HepG2 (cell line): ENCODE measurements around the gene BPIFB6. TPM values are rescaled to one million over a fixed set of nuclear protein-coding genes. Genes with fewer than 3 reads are reported as not detected.

Source experiments
- ATAC-seq: fragments of 200-7000 bp; cut with Tn5 transposase; 3 replicates; pipeline ENCODE4 v1.9.1; 2020; ENCODE audit warnings: mild to moderate bottlenecking, moderate library complexity
- BruUV-seq: library from RNA; stranded (reverse); fragments of 400-500 nt; replicated peaks from 2 replicates; lab custom pipeline; 2021; lab: Mats Ljungman, UMichigan
- CTCF ChIA-PET: fragments of 300-600 bp; formaldehyde crosslinking; extraction: SDS; loops from one replicate; lab custom pipeline; 2021; ENCODE audit warnings: low total read pairs, inconsistent platforms, low intra/inter-chr PET ratio; lab: Yijun Ruan, JAX
- POLR2A ChIA-PET: fragments of 350-600 bp; sonication (Branson Sonifier 250); formaldehyde crosslinking; loops from one replicate; lab custom pipeline; 2020; ENCODE audit warnings: antibody characterized with exemption, inconsistent platforms; lab: Yijun Ruan, JAX
- DNase-seq: peaks from one replicate; pipeline ENCODE4 v3.0.0-alpha.2; 2015; ENCODE audit warnings: low spot score
- FAIRE-seq: peaks from 3 replicates; lab custom pipeline; 2011; peaks lifted over from hg19 to GRCh38; lab: Jason Lieb, UNC
- H2AFZ ChIP-seq: one replicate; pipeline ENCODE4 v1.6.1; 2011; ENCODE audit warnings: low read length, inconsistent platforms
- H3K27ac ChIP-seq: fragments of 300-600 bp; 3 replicates; pipeline ENCODE4 v1.8.0; 2011; ENCODE audit warnings: mixed run types, mild to moderate bottlenecking, mixed read lengths, low read length, inconsistent platforms; ENCODE audit not compliant: insufficient read depth; ENCODE audit errors: extremely low read length
- H3K27me3 ChIP-seq, 2 experiments: fragments of 200-600 bp in 1 of 2; 2 replicates in 1 of 2; 3 replicates in 1 of 2; pipeline versions ENCODE4 v1.6.0 to v1.8.0; 2011; ENCODE audit warnings: low read length in 2 of 2, mild to moderate bottlenecking in 2 of 2, moderate library complexity in 2 of 2, inconsistent platforms in 1 of 2; ENCODE audit not compliant: insufficient read depth in 2 of 2, control insufficient read depth in 1 of 2
- H3K36me3 ChIP-seq, 2 experiments: fragments of 200-600 bp in 1 of 2; replicated peaks in 1 of 2; 2 replicates in 1 of 2; 3 replicates in 1 of 2; pipeline versions ENCODE4 v1.5.1 to v1.8.0; 2011; ENCODE audit warnings: low read length in 2 of 2, inconsistent platforms in 1 of 2; ENCODE audit not compliant: insufficient read depth in 2 of 2, control insufficient read depth in 1 of 2
- H3K4me1 ChIP-seq: 2 replicates; pipeline ENCODE4 v1.5.1; 2012; ENCODE audit warnings: low read length, inconsistent platforms; ENCODE audit not compliant: insufficient read depth
- H3K4me2 ChIP-seq: 2 replicates; pipeline ENCODE4 v1.6.0; 2011; ENCODE audit warnings: low read depth, low read length, inconsistent platforms
- H3K4me3 ChIP-seq, 3 experiments: fragments of 200-600 bp in 1 of 3; sonication (generic), shearing (Covaris generic) in 1 of 3; replicated peaks in 1 of 3; 2 replicates each; pipeline ENCODE4 v1.5.1; 2011 to 2016; ENCODE audit warnings: low read length in 3 of 3, inconsistent platforms in 2 of 3, low read depth in 2 of 3, mild to moderate bottlenecking in 2 of 3, control low read depth in 1 of 3, mixed read lengths in 1 of 3; ENCODE audit not compliant: insufficient read depth in 1 of 3
- H3K79me2 ChIP-seq: one replicate; pipeline ENCODE4 v1.6.1; 2011; ENCODE audit warnings: low read length, inconsistent platforms; ENCODE audit not compliant: insufficient read depth
- H3K9ac ChIP-seq: 2 replicates; pipeline ENCODE4 v1.6.0; 2011; ENCODE audit warnings: mild to moderate bottlenecking, low read depth, low read length, inconsistent platforms; ENCODE audit not compliant: insufficient read depth
- H3K9me3 ChIP-seq: 2 replicates; pipeline ENCODE4 v1.5.1; 2012; ENCODE audit warnings: mild to moderate bottlenecking, low read length
- H4K20me1 ChIP-seq: 2 replicates; pipeline ENCODE4 v1.6.0; 2011; ENCODE audit warnings: inconsistent platforms, mild to moderate bottlenecking, low read length, moderate library complexity; ENCODE audit not compliant: insufficient read depth
- BRCA1 ChIP-seq: sonication (generic); formaldehyde crosslinking; IDR thresholded peaks from 2 replicates; pipeline ENCODE4 v1.4.0; 2020; ENCODE audit warnings: missing genetic modification reagents
- GTF3A ChIP-seq: sonication (generic); formaldehyde crosslinking; conservative IDR thresholded peaks from 2 replicates; pipeline ENCODE4 v1.4.0; 2020; ENCODE audit warnings: mild to moderate bottlenecking, missing genetic modification reagents
- HNF1A ChIP-seq, 2 experiments: sonication (generic) in 1 of 2; formaldehyde crosslinking in 1 of 2; IDR thresholded peaks; 2 replicates each; pipeline versions ENCODE4 v1.4.0 to v1.6.1; 2016 to 2020; ENCODE audit warnings: borderline replicate concordance in 1 of 2, low read depth in 1 of 2, mild to moderate bottlenecking in 1 of 2, missing genetic modification reagents in 1 of 2
- HNRNPUL1 ChIP-seq: fragments of 200-400 bp; formaldehyde crosslinking; IDR thresholded peaks from 2 replicates; pipeline ENCODE4 v1.6.1; 2017; ENCODE audit warnings: low read depth, mild to moderate bottlenecking, low read length, moderate library complexity
- MTF2 ChIP-seq: sonication (generic); formaldehyde crosslinking; IDR thresholded peaks from 2 replicates; pipeline ENCODE4 v1.5.0; 2020; ENCODE audit warnings: missing genetic modification reagents, borderline replicate concordance
- PRMT3 ChIP-seq: sonication (generic); formaldehyde crosslinking; IDR thresholded peaks from 2 replicates; pipeline ENCODE4 v1.8.1; 2022; ENCODE audit warnings: low read depth, mild to moderate bottlenecking, moderate library complexity, missing genetic modification reagents, borderline replicate concordance
- SNAI1 ChIP-seq: sonication (generic); formaldehyde crosslinking; IDR thresholded peaks from 2 replicates; pipeline ENCODE4 v1.5.0; 2020; ENCODE audit warnings: mild to moderate bottlenecking, missing genetic modification reagents, borderline replicate concordance
- SOX6 ChIP-seq, 2 experiments: fragments of 450-650 bp in 1 of 2; sonication (generic) in 1 of 2; formaldehyde crosslinking in 1 of 2; IDR thresholded peaks; 2 replicates each; pipeline versions ENCODE4 v1.4.0 to v1.6.1; 2017 to 2020; ENCODE audit warnings: antibody characterized with exemption in 1 of 2, mild to moderate bottlenecking in 1 of 2, missing genetic modification reagents in 1 of 2
- STAG1 ChIP-seq: sonication (generic); formaldehyde crosslinking; IDR thresholded peaks from 2 replicates; pipeline ENCODE4 v1.4.0; 2020; ENCODE audit warnings: missing genetic modification reagents
- YEATS2 ChIP-seq: sonication (generic); formaldehyde crosslinking; IDR thresholded peaks from 2 replicates; pipeline ENCODE4 v1.4.0; 2020; ENCODE audit warnings: missing genetic modification reagents, borderline replicate concordance
- ZBTB39 ChIP-seq: sonication (generic); formaldehyde crosslinking; IDR thresholded peaks from 2 replicates; pipeline ENCODE4 v1.5.0; 2020; ENCODE audit warnings: missing genetic modification reagents
- ZGPAT ChIP-seq: IDR thresholded peaks from 2 replicates; pipeline ENCODE4 v1.6.1; 2016; ENCODE audit warnings: mild to moderate bottlenecking
- ZNF446 ChIP-seq: sonication (generic); formaldehyde crosslinking; IDR thresholded peaks from 2 replicates; pipeline ENCODE4 v1.5.0; 2020; ENCODE audit warnings: mild to moderate bottlenecking, missing genetic modification reagents
- ZNF644 ChIP-seq: IDR thresholded peaks from 2 replicates; pipeline ENCODE4 v1.6.1; 2016; ENCODE audit warnings: low read depth
- WGBS: methylation state at CpG from one replicate; pipeline ENCODE4 v1.1.6; 2017; ENCODE audit warnings: low lambda C conversion rate; 5-methylcytosine and 5-hydroxymethylcytosine counted together
- in situ Hi-C: cut with HindIII; loops from 2 replicates; pipeline ENCODE4 v1.10.0; 2017; ENCODE audit warnings: low pct_unique_long_range_greater_than_20kb; ENCODE audit not compliant: extremely low pct_ligation_motif_present
- intact Hi-C: fragments of 100-400 bp; cut with micrococcal nuclease; formaldehyde crosslinking; loops from one replicate; pipeline ENCODE4 v1.10.0; 2022; ENCODE audit not compliant: unreplicated experiment
- polyA plus RNA-seq, 8 experiments: library from polyadenylated mRNA; depleted of rRNA in 3 of 8; stranded (reverse) in 7 of 8; unstranded in 1 of 8; fragments of >200 nt; fragmentation: Illumina TruSeq in 4 of 8; extraction: Trizol in 4 of 8; gene quantifications; 2 replicates each; pipeline versions ENCODE4 v1.2.1 to v1.2.3, GENCODE V29; 2011 to 2016; ENCODE audit warnings: low read depth in 4 of 8, missing spikeins in 1 of 8, mixed read lengths in 1 of 8; ENCODE audit not compliant: insufficient read depth in 1 of 8
- total RNA-seq, 5 experiments: library from RNA; depleted of rRNA; stranded (reverse); fragments of >200 nt; fragmentation: Illumina TruSeq; extraction: Trizol; gene quantifications; 2 replicates each; pipeline ENCODE4 v1.2.3, GENCODE V29; 2016; ENCODE audit warnings: low read depth in 1 of 5

BPIFB6 gene
- total and polyA plus RNA-seq, 2 of the 13 experiments (the other 11 are each of a cell fraction or from before 2014, with no cell fraction given) = 0.13 to 1.7 TPM

- in situ Hi-C loops (no loop called here), intact Hi-C loops (loop anchor here (5.0 kb wide), 1 partner anchor 177 kb away; no protein-coding TSS in a partner anchor)
- H4K20me1 ChIP-seq = no peaks in the 10 kb centered on the region
- ChIA-PET CTCF (no interaction called here), POLR2A (no interaction called here)
- 32% methylated on average over 2 of the region's 2 CpGs for WGBS
- ATAC-seq = no peak
- no peak within 1 kb of the TSS for H3K4me3 ChIP-seq
- H3K4me1 ChIP-seq = no peaks in the 10 kb centered on the region
- no peaks in the 10 kb centered on the region for H3K9me3 ChIP-seq
- no peak within 1 kb of the TSS for H2AFZ ChIP-seq
- no peaks in the 10 kb centered on the region for H3K36me3 ChIP-seq
- no peak for DNase-seq
- no peak within 1 kb of the TSS for H3K9ac ChIP-seq
- H3K27me3 ChIP-seq = peaks cover 0 to 16% of the 10 kb centered on the region in 2 experiments; a peak in 3 of 5 replicates
- no peak within 1 kb of the TSS for H3K4me2 ChIP-seq
- no TSS peak for BruUV-seq
- TF ChIP-seq STAG1 (no peak), HNF1A (IDR thresholded peaks at IDR 0.05; ENCODE audit: low read depth) (no peak), HNF1A (CRISPR knock-in tag; IDR thresholded peaks at IDR 0.05; ENCODE audit: borderline replicate concordance) (no peak), ZGPAT (CRISPR knock-in tag) (no peak), SOX6 (IDR thresholded peaks at IDR 0.05) (no peak), SOX6 (CRISPR knock-in tag; IDR thresholded peaks at IDR 0.05) (no peak), HNRNPUL1 (no peak), ZNF446 (no peak), MTF2 (no peak), ZBTB39 (CRISPR knock-in tag) (no peak), ZNF644 (CRISPR knock-in tag) (no peak), BRCA1 (no peak), GTF3A (CRISPR knock-in tag) (no peak), SNAI1 (CRISPR knock-in tag) (no peak), PRMT3 (CRISPR knock-in tag) (no peak), YEATS2 (CRISPR knock-in tag) (no peak)
- H3K79me2 ChIP-seq = no peaks in the 10 kb centered on the region
- FAIRE-seq = no peak
- no peak within 1 kb of the TSS for H3K27ac ChIP-seq
Observed at GRCh38 chr20:33079259-33079658, 47.8 kb downstream of the BPIFB6 start, which contains the start of gene BPIFB4. Gene BPIFB4, plus strand, starts transcription at chr20:33079643. Its CDS starts 1,884 bp downstream, at chr20:33081527.
